SU-DHL-6 (cell line): ENCODE results near the gene CHD6.

ENCODE experiments used
- CTCF ChIP-seq: fragments of 200-600 bp; sonication (generic); IDR thresholded peaks from one replicate; pipeline ENCODE4 v1.5.1; 2017; ENCODE audit warnings: antibody characterized with exemption, mild to moderate bottlenecking, low read length, moderate library complexity; ENCODE audit not compliant: insufficient read depth, poor library complexity, severe bottlenecking
- EZH2phosphoT487 ChIP-seq: fragments of 200-600 bp; sonication (generic), shearing (Covaris generic); conservative IDR thresholded peaks from 2 replicates; pipeline ENCODE4 v1.6.1; 2018; ENCODE audit warnings: mild to moderate bottlenecking, antibody characterized with exemption, low read length, moderate library complexity, mixed read lengths

- no peak for TF ChIP-seq CTCF
- TF ChIP-seq EZH2phosphoT487 = no peak
Observed at GRCh38 chr20:41505184-41505583, 113.0 kb downstream of the CHD6 start.
